ENCODE data around the gene ZNF821.
"Not testable (repeated sequence)": the region's sequence is repeated elsewhere in the genome, so short reads cannot be mapped to it uniquely, and the experiment has no call there.

ZNF821 gene

DNA sequence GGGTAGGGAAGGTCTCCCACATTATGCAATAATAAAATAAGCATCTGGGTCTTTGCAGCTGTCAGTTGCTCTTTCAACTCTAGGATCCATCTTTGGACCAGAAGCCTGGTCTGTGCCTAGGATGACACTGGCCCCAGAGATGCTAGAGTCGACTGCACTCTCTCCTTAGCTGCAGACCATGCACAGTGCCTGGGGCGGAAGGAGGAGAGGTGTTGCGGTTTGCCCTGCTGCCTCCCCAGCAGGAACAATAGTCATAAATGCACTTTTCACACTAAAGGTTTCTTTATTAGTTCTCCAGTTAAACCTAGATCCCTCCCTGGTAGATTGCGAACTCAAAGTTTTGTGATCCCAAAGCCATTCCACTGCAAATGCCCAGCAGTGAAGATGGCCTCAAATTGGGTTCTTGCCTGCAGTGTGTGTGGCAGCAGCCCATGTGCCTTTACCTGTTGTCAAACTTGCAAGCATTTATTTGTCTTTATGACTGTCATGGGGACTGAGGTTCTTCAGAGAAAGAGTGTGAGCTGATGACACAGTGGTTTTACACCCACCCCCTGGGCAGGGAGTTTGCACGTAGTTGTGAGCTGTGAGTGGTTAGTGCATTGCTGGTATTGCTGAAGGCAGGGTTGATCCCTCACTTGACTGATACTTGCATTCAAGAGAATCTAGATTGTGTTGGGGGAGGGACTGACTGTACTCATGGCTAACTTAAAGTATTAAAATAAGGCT is 27.9 kb downstream of the ZNF821 start:
- FAIRE-seq = no peak

DNA sequence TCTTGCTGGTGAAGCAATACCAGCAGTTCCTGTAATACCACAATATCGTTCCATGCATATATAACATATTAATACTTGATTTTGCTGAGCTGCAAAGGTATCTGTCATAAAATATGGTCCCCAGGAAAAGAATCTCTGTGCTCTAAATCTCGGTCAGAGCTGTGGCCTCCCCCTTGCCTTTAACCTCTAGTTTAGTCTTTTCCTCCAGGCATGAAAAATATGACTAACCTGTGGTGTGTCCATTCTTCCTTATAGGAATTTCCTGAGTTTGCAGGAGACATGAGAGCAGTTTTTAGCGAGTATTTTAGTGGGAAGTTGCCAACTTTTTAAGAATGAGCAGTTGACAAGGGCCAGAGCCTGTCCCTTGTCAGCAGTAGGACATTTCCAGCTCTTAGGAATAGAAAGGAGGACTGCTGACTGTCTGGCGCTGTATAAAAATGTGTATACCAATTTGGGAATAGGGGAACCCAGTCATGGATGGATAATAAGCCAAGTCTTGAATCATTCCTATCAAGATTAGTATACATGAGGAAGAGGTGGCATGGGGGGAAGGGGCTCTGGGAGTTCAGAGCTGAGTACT is 29.5 kb downstream of the ZNF821 start:
- FAIRE-seq = no peak

DNA sequence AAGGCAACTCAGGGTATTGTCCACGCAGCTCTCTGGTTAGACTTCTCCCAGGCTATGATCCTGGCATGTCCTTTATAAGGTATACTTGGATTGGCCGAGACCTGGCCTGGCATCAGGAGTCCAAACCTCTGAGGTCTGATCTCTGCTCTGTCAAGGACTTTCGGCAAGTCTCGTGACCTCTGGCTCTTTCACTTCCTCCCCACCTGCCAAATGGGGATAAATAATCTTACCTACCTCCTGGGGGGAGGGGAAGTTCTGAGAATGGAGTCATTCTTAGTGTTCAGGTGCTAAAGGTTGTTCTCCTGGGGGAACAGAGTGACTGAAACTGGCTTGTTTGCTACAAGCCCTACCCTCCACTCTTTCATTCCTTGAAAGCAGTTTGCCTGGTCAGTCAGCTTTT is 30.6 kb downstream of the ZNF821 start:
- no peak for FAIRE-seq

DNA sequence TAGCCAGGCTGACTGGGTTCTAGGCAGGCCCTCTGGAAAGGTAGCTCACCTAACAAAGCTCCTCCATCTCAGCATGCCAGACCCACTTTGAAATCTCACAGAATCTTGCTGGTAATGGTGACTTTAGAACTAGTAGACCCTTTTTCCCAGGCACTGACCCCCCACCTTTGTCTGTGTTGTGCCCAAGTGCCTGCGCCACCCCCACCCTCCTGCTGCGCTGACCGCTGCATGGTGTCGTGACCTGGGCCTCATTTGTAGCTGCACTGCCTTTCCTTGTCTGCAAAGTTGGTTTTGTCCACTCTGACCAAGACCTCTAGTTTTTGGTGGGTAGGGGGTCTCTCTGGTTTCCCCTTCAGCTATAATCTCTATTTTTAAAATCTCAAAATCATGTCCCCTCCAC is 31.4 kb downstream of the ZNF821 start:
- FAIRE-seq = no peak

DNA sequence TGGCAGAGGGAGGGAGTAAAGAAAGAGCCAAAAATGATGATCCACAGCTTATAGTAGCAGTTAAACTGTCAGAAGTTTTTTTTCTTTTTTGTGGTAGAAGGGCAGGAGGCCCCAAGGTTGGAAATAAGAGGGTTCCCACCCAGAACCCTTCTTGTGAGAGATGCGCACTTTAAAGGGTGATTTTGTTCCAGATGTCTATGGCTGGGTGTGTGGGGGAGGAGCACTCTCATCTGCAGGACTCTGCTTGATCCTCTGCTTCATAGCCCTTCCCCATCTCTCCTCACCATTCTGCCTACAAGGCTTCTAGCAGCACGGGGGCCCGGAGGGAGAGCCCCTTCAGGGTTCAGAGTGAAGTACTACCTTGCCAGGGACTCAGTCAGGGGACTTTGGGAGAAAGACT is 31.8 kb downstream of the ZNF821 start:
- FAIRE-seq = no peak

DNA sequence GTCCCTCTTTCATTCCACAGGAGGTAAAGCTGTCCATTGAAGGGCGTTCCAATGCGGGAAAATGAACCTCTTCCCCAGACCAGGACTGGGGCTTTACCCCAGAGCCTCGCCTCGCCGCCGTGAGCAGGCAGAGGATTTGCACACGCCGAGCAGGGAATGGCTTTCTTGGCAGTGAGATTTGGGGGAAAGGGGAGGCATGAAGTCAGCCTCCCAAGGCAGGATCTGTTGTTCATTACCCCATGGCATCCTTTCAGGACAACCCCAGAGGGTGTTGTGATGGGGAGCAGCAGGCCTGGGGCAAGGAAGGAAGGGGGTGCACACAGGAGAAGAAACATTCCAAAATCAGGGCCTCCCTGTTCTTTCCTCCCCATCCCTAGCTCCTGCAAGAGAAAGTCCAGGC is 32.2 kb downstream of the ZNF821 start:
- no peak for FAIRE-seq

DNA sequence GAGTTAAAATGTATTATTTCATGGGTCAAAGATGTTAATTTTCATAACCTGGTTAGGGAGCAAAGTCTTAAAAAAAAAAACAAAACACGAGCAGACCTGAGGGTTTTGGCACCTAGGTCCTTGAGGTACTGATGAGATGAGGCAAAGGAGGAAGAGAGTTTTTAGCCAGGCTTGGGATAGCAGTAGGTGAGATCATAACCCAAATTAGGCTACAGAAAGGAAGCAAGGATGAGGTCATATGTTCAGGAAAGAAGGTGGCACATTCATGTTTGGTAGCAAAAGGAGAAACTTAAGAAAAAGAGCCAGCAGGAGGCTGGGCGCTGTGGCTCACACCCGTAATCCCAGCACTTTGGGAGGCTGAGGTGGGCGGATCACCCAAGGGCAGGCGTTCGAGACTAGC is 35.4 kb downstream of the ZNF821 start:
- FAIRE-seq = no peak

DNA sequence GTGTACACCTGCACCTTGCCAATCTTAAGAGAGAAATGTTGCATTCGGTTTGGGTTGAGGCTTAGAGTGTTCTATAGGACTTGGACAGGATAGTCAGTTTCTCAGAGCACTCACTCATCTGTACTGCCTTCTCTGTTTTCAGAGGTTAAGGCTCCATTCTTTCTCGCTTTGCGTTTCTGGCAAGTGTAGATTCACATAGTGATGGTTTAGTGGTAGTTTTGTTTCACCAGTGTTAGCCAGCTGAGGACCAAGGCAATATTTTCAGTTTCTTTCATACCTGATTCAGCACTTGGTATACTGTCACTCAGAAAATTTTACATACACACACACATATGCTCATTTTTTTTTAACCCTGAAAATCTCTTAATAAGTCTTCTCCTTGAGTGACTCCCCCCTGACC is 36.9 kb downstream of the ZNF821 start:
- no peak for FAIRE-seq

DNA sequence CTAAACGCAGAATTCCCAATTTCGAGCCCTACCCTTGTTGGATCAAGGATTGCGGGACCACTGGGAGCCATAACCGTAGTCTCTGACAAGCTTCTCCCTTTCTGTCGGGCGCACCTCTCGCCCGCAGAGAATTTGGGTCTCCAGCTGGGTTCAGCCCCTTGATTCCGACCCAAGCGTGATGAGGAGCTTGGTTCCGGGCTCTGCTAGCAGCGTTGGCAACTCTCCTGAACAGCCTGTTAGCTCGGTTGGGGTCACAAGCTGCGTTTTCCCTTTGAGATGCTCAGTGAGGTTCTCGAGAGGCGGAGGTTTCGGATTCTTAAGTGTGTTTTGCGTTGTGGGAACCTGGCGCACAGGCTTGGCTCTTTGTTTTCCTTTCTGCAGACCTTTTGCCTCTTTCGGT is 37.6 kb downstream of the ZNF821 start:
- FAIRE-seq = no peak

DNA sequence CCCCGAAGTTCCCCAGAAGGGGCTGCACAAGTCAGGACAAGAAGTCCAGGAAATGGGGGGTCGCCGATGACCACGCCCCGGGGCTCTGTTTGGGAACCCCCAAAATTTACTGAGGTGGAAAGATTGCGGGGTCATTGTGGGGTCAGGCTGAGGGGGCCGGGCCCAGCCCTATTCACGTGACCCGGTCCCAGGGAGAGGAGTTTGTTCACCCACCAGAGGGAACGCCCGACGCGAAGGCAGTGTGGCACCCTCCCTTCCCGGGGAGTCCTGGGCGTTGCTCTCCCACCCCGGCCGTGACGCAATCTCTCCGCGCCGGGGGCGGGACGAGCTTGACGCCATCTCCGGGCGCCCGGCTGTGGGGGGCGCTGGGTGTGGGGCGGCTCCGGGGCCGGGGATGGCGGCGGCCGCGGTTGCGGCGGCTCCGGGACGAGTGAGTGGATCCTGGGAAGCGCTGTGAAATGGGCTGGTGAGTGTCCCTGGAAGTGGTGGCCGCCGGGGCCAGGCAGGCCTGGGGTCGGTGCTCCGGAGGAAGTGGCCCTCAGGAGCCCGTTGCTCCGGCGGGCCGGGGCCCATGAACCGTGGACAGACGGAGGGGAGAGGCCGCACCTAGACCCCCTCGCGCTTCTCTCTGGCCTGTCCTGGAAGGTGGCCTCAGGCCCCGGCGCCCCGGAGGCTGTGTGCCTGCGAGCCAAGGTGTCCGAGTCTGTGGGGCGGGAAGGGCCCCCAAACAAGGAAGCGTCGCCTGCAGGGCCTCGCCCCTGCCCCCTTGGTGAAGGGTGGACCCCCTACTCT is 38.1 kb downstream of the ZNF821 start, which contains the start of gene ATXN1L:
Gene ATXN1L (plus strand): TSS at position 338 of the 792 bp plus-strand sequence. CDS start 3,765 bp downstream, outside the sequence.
- FAIRE-seq = no peak

DNA sequence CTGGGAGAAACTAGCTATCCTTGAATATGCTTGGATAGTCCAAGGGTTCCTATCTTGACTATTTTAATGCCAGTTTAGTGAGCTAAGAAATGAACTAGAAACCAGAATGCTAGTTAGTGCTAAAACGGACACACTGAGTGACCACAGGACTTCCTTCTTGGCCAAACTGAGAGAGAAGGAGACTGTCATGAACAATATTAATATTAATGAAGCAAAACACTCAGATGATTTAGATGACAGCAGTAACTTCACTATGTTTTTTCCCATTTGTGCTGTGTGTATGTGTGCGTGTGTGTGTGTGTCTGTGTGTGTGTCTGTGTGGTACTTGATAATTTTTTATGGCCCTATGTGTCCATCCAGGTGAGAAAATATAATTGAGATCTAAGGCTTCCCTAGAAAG is 40.4 kb downstream of the ZNF821 start:
- no peak for FAIRE-seq

DNA sequence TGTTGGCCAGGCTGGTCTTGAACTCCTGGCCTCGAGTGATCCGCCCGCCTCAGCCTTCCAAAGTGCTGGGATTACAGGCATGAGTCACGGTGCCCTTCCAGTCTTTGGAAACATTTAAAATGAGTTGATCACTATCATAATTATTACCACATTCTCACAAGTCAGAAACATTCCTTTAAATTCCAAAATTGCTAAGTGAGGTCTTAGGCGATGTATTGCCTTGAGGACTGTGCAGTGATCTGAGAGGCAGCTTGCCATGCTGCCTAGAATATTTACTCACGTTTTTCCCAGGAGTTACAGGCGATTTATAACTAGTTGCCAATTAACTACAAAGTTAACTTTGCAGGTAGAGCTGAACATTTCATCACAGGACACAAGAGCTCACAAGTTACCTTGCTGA is 43.9 kb downstream of the ZNF821 start:
- FAIRE-seq = no peak

DNA sequence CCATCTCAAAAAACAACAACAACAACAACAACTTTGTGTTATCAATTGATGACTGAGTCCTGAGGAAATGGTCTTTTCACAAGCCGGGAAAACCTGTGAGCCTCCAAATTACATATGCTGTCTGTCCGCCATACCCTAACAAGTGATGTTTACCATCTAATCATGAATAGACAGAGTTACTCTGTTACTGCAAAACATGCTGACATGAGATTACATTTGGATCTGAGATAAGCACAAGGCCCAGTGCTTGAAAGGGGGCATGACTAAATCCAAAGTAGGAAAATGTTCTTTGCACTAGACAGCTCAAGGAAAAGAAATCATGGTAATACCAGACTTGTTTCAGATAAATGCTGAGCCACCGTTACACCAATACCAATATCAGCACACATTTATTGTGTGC is 46.8 kb downstream of the ZNF821 start:
- FAIRE-seq = no peak

DNA sequence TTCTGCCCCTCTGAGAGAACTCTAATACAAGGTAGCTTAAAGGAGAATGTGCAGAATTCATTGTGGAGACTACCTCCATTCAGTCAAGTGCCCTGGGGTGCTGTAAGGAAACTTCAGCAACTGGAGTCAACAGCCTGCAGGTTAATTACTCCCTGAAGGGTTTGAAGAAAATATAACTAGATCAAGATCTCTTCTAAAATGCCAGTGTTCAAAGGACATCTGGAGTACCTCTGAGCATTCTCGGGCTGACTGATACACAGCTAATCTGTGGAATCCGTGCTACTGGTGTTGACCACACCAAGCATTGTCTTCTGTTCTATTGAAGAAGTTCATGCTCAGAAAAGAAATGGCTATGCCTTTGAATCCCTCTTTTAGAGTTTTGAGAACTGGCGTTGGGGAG is 49.7 kb downstream of the ZNF821 start:
- FAIRE-seq = no peak

DNA sequence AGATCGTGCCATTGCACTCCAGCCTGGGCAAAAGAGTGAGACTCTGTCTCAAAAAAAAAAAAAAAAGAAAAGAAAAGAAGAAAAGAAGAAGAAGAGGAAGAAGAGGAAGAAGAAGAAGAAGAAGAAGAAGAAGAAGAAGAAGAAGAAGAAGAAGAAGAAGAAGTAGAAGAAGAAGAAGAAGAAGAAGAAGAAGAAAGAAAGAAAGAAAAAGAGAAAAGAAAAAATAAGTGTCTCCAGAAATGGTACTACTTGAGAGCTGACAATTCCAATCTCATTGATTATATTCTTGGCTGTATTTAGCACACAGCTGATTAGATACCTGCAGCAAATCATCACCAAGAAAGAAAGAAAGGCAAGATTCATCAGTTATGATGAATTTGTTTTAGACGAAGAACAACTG is 51.9 kb downstream of the ZNF821 start:
- not testable (repeated sequence) for FAIRE-seq

DNA sequence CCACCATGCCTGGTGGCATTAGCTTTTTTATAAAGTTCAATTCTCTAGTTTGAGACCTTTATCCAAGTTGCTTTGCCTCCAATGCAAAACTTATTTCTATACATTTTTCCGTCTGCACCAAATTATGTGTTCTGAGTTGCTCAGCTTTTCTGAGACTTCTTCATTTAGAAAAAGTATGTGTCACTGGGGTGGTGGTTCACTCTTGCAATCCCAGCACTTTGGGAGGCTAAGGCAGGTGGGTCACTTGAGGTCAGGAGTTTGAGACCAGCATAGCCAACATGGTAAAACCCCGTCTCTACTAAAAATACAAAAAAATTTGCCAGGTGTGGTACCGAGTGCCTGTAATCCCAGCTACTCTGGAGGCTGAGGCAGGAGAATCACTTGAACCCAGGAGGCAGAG is 52.3 kb downstream of the ZNF821 start:
- not testable (repeated sequence) for FAIRE-seq

DNA sequence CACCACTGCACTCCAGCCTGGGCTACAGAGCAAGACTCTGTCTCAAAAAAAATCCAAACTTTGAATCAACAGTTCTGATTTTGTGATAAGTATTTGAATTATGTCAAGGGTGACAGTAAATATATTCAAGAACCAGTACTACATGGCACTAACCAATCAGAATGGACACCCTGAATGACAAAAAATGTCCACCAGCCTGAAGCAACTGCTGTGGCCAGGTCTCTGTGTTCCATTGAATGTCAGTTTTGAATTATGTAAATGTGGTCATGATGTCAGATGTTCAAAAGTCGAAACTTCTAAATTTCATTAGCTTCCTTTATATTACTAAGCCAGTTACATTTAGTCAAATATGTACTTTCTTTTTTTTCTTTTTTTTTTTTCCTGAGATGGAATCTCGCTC is 53.6 kb downstream of the ZNF821 start:
- no peak for FAIRE-seq

DNA sequence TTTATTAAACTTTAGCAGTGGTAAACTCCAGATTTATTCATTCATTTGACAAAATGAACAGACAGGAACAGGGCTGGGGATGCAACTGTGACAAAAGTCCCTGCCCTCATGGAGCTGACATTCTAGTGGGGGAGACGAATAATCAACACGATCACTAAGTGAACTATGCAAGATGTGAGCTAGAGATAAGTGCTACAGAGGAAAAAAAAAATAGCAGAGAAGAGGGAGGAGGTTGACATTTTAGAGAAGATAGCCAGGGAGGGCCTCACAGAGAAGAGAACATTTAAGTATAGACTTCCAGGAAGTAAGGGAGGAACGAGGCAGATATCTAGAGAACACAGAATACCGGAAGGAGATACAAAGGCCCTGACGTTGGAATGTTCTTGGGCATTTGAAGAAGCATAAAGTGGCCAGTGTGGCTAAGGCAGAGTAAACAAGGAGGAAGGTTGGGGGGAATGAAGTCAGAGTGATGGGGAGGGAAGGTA is 57.4 kb downstream of the ZNF821 start:
- no peak for FAIRE-seq

DNA sequence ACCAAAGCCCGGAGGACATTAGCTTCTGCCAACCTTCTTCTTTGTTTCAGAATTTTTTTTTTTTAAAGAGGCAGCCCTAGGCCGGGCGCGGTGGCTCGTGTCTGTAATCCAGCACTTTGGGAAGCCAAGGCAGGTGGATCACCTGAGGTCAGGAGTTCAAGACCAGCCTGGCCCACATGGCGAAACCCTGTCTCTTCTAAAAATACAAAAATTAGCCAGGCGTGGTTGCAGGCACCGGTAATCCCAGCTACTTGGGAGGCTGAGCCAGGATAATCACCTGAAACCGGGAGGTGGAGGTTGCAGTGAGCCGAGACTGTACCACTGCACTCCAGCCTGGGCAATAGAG is 66.9 kb downstream of the ZNF821 start:
- FAIRE-seq = not testable (repeated sequence)

DNA sequence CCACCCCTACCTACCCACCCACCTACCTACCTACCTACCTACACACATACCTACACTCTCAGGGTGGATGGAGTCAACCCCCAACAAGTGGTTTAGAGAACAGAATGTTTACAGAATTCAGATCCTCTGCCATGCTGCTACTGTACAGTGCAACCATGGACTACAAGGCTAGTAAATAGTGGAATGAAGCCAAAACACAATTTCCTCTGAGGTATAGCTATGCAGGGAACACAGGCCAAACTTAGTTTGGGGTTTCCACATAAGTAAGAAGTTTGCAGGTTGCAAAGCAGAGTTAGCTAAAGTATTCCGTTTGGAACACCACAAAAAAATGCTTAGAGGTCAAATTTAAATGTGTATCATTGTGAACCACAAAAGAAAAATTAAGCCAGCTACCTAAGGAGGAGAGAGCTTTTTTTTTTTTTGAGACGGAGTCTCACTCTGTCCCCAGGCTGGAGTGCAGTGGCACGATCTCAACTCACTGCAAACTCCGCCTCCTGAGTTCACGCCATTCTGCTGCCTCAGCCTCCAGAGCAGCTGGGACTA is 72.7 kb downstream of the ZNF821 start:
- FAIRE-seq = no peak

DNA sequence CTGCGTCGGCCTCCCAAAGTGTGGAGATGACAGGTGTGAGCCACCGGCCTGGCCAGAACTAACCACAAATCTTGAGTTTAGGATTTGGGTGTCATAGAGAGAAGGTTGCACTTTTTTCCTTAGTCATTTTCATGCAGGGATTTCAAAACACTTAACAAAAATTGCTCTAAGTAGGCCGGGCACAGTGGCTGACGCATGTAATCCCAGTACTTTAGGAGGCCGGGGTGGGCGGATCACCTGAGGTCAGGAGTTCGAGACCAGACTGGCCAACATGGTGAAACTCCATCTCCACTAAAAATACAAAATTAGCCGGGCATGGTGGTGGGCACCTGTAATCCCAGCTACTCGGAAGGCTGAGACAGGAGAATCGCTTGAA is 73.8 kb downstream of the ZNF821 start:
- not testable (repeated sequence) for FAIRE-seq
